Measurements from ENCODE around the gene IFI16.

IFI16 gene

DNA sequence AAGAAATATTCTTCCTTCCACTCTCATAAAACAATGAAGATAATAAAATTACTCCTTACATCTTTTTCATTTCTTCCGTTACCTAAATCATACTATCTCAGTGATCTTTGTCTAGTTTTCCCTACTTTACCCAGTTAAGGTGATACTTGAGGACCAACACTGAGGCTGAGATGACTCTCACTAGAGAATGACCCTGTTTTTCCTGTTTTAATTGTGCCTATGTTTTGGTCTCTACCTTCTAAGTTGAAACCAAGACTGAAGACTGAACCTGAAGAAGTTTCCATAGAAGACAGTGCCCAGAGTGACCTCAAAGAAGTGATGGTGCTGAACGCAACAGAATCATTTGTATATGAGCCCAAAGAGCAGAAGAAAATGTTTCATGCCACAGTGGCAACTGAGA, 41.7 kb downstream of the IFI16 start:
- H3K4me2 ChIP-seq (ENCODE audit: low read depth, low read length): no peak overlapping the region
- no peaks in the 10 kb centered on the region for H3K9me2 ChIP-seq (replicated peaks; ENCODE audit: insufficient read depth, low read length)
- H3K27ac ChIP-seq (ENCODE audit: low read length): no peak overlapping the region
- no peaks in the 10 kb centered on the region for H3K9me3 ChIP-seq (replicated peaks; ENCODE audit: insufficient read depth, low read length)
- no peak overlapping the region for H2AFZ ChIP-seq (ENCODE audit: low read length)
- H3K27me3 ChIP-seq (replicated peaks; ENCODE audit: insufficient read depth, low read length): no peaks in the 10 kb centered on the region
- TF ChIP-seq, protein P1, sequence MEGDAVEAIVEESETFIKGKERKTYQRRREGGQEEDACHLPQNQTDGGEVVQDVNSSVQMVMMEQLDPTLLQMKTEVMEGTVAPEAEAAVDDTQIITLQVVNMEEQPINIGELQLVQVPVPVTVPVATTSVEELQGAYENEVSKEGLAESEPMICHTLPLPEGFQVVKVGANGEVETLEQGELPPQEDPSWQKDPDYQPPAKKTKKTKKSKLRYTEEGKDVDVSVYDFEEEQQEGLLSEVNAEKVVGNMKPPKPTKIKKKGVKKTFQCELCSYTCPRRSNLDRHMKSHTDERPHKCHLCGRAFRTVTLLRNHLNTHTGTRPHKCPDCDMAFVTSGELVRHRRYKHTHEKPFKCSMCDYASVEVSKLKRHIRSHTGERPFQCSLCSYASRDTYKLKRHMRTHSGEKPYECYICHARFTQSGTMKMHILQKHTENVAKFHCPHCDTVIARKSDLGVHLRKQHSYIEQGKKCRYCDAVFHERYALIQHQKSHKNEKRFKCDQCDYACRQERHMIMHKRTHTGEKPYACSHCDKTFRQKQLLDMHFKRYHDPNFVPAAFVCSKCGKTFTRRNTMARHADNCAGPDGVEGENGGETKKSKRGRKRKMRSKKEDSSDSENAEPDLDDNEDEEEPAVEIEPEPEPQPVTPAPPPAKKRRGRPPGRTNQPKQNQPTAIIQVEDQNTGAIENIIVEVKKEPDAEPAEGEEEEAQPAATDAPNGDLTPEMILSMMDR (IDR thresholded peaks at IDR 0.05; ENCODE audit: low read length): no peak
- TF ChIP-seq EZH2phosphoT487 (IDR thresholded peaks at IDR 0.05; ENCODE audit: low read length): no peak
- no peak for TF ChIP-seq EZH2 (optimal IDR thresholded peaks at IDR 0.05; ENCODE audit: low read depth, low read length)
- peaks cover 34% of the 10 kb centered on the region for H3K36me3 ChIP-seq (replicated peaks; ENCODE audit: insufficient read depth, low read length)
- no peak overlapping the region for H3K4me3 ChIP-seq (ENCODE audit: low read length)
- no peak overlapping the region for H3K9ac ChIP-seq (ENCODE audit: low read length)
- H3K4me1 ChIP-seq (ENCODE audit: low read length): no peaks in the 10 kb centered on the region
- DNase-seq: no peak
- H3F3A ChIP-seq (ENCODE audit: insufficient read depth, low read length): no peaks in the 10 kb centered on the region; the same call in 1 of the 2 replicates
- no peaks in the 10 kb centered on the region for H3K79me2 ChIP-seq (ENCODE audit: low read length)
- H4K20me1 ChIP-seq (ENCODE audit: insufficient read depth, low read length): no peaks in the 10 kb centered on the region

DNA sequence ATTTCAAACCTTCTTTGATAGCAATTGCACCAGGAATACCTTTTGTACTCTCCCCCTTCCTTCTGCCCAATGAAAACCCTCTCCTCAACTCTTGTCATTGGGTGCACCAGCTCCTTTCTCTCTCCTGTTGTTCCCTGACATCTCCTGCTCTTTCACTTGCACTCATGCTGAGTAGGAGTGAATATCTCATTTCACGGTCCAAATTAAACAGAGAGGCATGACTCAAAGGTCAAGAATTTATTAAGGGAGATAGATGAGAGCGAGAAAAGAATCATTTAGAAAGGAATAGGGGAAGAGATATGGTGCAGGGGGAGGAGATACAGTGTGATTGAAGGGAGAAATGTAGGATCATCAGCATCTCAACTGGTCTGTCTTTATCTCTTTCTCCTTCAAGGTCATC, 44.7 kb downstream of the IFI16 start:
- TF ChIP-seq EZH2 (optimal IDR thresholded peaks at IDR 0.05; ENCODE audit: low read depth, low read length) (no peak), EZH2phosphoT487 (IDR thresholded peaks at IDR 0.05; ENCODE audit: low read length) (no peak)
- TF ChIP-seq, protein P1 (IDR thresholded peaks at IDR 0.05; ENCODE audit: low read length): no peak
- no peaks in the 10 kb centered on the region for H3K9me2 ChIP-seq (replicated peaks; ENCODE audit: insufficient read depth, low read length)
- H3K4me1 ChIP-seq (ENCODE audit: low read length): no peaks in the 10 kb centered on the region
- H3K9me3 ChIP-seq (replicated peaks; ENCODE audit: insufficient read depth, low read length): no peaks in the 10 kb centered on the region
- no peak overlapping the region for H2AFZ ChIP-seq (ENCODE audit: low read length)
- DNase-seq: no peak
- peaks cover 3% of the 10 kb centered on the region for H3F3A ChIP-seq (ENCODE audit: insufficient read depth, low read length)
- H3K9ac ChIP-seq (ENCODE audit: low read length): no peak overlapping the region
- no peak overlapping the region for H3K4me3 ChIP-seq (ENCODE audit: low read length)
- no peak overlapping the region for H3K27ac ChIP-seq (ENCODE audit: low read length)
- peaks cover 33% of the 10 kb centered on the region for H3K36me3 ChIP-seq (replicated peaks; ENCODE audit: insufficient read depth, low read length)
- no peaks in the 10 kb centered on the region for H4K20me1 ChIP-seq (ENCODE audit: insufficient read depth, low read length)
- no peak overlapping the region for H3K4me2 ChIP-seq (ENCODE audit: low read depth, low read length)
- no peaks in the 10 kb centered on the region for H3K27me3 ChIP-seq (replicated peaks; ENCODE audit: insufficient read depth, low read length)
- H3K79me2 ChIP-seq (ENCODE audit: low read length): no peaks in the 10 kb centered on the region

DNA sequence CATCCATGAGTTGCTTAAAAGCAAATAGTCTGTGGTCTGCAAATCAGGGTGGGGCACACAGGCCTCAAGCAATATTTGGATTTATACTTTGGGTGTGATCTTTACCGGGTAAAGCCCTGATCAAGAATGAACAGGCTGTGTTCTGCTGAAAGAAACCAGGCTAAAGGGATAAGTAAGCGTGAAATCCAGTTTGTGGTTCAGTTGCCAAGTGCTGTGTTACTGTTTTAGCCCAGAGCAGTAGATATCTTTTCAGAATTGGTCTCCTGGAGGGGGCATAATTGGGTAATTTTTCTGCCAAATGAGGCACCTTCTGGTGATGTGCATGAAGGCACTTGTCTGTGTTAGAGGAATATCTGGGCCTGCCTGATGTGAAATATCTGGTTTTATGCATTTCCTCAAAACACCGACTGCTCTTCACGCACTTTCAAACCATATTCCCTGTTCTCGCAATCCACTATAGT, 45.5 kb downstream of the IFI16 start:
- Histone ChIP-seq H3F3A (ENCODE audit: insufficient read depth, low read length) (peaks cover 3% of the 10 kb centered on the region), H4K20me1 (ENCODE audit: insufficient read depth, low read length) (no peaks in the 10 kb centered on the region), H3K9me3 (replicated peaks; ENCODE audit: insufficient read depth, low read length) (no peaks in the 10 kb centered on the region), H3K36me3 (replicated peaks; ENCODE audit: insufficient read depth, low read length) (peaks cover 32% of the 10 kb centered on the region), H3K27ac (ENCODE audit: low read length) (no peak overlapping the region), H3K27me3 (replicated peaks; ENCODE audit: insufficient read depth, low read length) (no peaks in the 10 kb centered on the region), H3K4me3 (ENCODE audit: low read length) (no peak overlapping the region), H3K9ac (ENCODE audit: low read length) (no peak overlapping the region), H3K79me2 (ENCODE audit: low read length) (no peaks in the 10 kb centered on the region), H3K9me2 (replicated peaks; ENCODE audit: insufficient read depth, low read length) (no peaks in the 10 kb centered on the region), H3K4me2 (ENCODE audit: low read depth, low read length) (no peak overlapping the region), H3K4me1 (ENCODE audit: low read length) (no peaks in the 10 kb centered on the region), H2AFZ (ENCODE audit: low read length) (no peak overlapping the region)
- DNase-seq: no peak
- TF ChIP-seq, protein P1 (IDR thresholded peaks at IDR 0.05; ENCODE audit: low read length): no peak
- TF ChIP-seq EZH2 (optimal IDR thresholded peaks at IDR 0.05; ENCODE audit: low read depth, low read length) (no peak), EZH2phosphoT487 (IDR thresholded peaks at IDR 0.05; ENCODE audit: low read length) (no peak)
